ENCODE measurements around the gene PDZD4. TPM values are rescaled to one million over a fixed set of nuclear protein-coding genes. Genes with fewer than 3 reads are reported as not detected.

The PDZD4 gene
- total RNA-seq, 3 donors from 2014 or later (not counting 1 experiment from before 2014, with no cell fraction given): 101 to 177 (median 157) TPM

DNA sequence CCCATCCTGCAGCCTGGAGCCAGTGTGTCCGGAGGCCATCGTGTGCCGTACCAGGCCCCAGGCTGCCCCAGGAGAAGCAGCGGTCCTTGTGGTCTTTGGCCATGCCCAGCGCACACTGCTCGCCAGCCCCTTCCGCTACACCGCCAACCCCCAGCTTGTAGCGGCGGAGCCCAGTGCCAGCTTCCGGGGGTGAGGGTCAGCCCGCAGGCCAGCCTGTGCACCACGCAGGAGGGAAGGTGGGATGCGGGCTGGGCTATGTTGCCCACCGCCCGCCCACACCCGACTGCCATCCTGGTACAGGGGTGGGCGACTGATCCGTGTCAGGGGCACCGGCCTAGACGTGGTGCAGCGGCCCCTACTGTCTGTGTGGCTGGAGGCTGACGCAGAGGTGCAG is 57.1 kb downstream of the PDZD4 start:
- Histone ChIP-seq H3K27ac (ENCODE audit: low read length) (no peak overlapping the region), H3K27me3 (ENCODE audit: control insufficient read depth, insufficient read depth, low read length) (no peaks in the 10 kb centered on the region), H3K4me1 (ENCODE audit: control insufficient read depth, insufficient read depth, low read length) (peaks cover under 1% of the 10 kb centered on the region), H3K36me3 (ENCODE audit: control insufficient read depth, insufficient read depth, low read length) (no peaks in the 10 kb centered on the region), H3K4me3 (ENCODE audit: low read length) (no peak overlapping the region), H3K9me3 (ENCODE audit: control insufficient read depth, insufficient read depth, low read length) (no peaks in the 10 kb centered on the region)
- ATAC-seq (no peak), DNase-seq (no peak)
- H3K27ac Mint-ChIP-seq: no peak overlapping the region
- no peaks in the 10 kb centered on the region for H3K9me3 Mint-ChIP-seq
- peaks cover 0 to 1% of the 10 kb centered on the region in 2 donors for H3K4me1 Mint-ChIP-seq
- WGBS (ENCODE audit: insufficient coverage): 92% methylated on average over 23 of the region's 23 CpGs
- no peaks in the 10 kb centered on the region for H3K27me3 Mint-ChIP-seq (ENCODE audit: low read depth in 2 of 2)
- TF ChIP-seq, protein P1, sequence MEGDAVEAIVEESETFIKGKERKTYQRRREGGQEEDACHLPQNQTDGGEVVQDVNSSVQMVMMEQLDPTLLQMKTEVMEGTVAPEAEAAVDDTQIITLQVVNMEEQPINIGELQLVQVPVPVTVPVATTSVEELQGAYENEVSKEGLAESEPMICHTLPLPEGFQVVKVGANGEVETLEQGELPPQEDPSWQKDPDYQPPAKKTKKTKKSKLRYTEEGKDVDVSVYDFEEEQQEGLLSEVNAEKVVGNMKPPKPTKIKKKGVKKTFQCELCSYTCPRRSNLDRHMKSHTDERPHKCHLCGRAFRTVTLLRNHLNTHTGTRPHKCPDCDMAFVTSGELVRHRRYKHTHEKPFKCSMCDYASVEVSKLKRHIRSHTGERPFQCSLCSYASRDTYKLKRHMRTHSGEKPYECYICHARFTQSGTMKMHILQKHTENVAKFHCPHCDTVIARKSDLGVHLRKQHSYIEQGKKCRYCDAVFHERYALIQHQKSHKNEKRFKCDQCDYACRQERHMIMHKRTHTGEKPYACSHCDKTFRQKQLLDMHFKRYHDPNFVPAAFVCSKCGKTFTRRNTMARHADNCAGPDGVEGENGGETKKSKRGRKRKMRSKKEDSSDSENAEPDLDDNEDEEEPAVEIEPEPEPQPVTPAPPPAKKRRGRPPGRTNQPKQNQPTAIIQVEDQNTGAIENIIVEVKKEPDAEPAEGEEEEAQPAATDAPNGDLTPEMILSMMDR (IDR thresholded peaks at IDR 0.05): no peak
- no peak overlapping the region for H3K4me3 Mint-ChIP-seq
- intact Hi-C loops (cut with micrococcal nuclease): no loop called here
- H3K36me3 Mint-ChIP-seq: no peaks in the 10 kb centered on the region

DNA sequence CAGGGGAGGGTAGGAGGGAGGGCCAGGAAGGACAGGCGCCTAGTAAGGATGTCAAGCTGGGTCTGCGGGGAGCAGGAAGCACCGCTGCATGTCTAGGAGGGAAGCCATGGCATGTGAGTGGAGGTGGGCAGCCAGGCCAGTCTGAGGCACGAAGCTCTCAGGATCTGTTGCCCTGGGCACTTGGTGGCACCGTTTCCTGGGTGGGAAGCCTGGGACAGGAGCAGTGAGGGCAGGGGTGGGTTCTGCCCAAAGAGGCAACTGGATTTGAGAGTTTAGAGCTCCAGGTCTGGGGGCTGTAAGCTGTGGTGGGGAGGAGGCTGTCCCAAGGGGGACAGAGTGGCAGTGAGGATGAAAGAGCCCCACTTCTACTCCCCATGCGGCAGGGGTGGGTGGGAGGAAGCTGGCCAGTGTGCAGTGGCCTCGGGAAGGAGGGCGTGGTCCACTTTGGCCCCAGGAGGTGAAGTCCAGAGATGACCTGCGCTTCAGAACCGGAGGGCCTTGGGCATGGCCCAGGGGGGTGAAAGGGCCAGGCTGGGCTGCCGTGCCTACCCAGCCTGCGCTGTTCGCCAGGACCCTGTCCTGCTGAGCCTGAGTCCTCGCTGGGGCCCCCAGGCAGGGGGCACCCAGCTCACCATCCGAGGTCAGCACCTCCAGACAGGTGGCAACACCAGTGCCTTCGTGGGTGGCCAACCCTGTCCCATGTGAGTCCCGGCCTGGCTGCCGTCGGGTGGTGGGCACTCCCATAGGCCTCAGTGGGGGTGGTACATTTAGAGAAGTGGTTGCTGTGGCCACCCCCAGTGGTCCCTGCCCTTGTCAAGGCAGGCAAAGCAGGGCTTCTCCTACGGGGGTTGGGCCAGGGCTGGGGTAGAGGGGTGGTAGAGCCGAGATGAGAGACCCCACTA is 57.8 kb downstream of the PDZD4 start:
- H3K27ac Mint-ChIP-seq: no peak overlapping the region
- TF ChIP-seq, protein P1 (IDR thresholded peaks at IDR 0.05): no peak
- DNase-seq (no peak), ATAC-seq (no peak)
- Histone ChIP-seq H3K4me3 (ENCODE audit: low read length) (no peak overlapping the region), H3K36me3 (ENCODE audit: control insufficient read depth, insufficient read depth, low read length) (no peaks in the 10 kb centered on the region), H3K27me3 (ENCODE audit: control insufficient read depth, insufficient read depth, low read length) (no peaks in the 10 kb centered on the region), H3K4me1 (ENCODE audit: control insufficient read depth, insufficient read depth, low read length) (peaks cover 6% of the 10 kb centered on the region), H3K9me3 (ENCODE audit: control insufficient read depth, insufficient read depth, low read length) (no peaks in the 10 kb centered on the region), H3K27ac (ENCODE audit: low read length) (no peak overlapping the region)
- no peaks in the 10 kb centered on the region for H3K36me3 Mint-ChIP-seq
- 77% methylated on average over 17 of the region's 21 CpGs for WGBS (ENCODE audit: insufficient coverage)
- peaks cover 0 to 5% of the 10 kb centered on the region in 2 donors for H3K4me1 Mint-ChIP-seq
- no peaks in the 10 kb centered on the region for H3K27me3 Mint-ChIP-seq (ENCODE audit: low read depth in 2 of 2)
- no peaks in the 10 kb centered on the region for H3K9me3 Mint-ChIP-seq
- no peak overlapping the region for H3K4me3 Mint-ChIP-seq
- intact Hi-C loops (cut with micrococcal nuclease): no loop called here

DNA sequence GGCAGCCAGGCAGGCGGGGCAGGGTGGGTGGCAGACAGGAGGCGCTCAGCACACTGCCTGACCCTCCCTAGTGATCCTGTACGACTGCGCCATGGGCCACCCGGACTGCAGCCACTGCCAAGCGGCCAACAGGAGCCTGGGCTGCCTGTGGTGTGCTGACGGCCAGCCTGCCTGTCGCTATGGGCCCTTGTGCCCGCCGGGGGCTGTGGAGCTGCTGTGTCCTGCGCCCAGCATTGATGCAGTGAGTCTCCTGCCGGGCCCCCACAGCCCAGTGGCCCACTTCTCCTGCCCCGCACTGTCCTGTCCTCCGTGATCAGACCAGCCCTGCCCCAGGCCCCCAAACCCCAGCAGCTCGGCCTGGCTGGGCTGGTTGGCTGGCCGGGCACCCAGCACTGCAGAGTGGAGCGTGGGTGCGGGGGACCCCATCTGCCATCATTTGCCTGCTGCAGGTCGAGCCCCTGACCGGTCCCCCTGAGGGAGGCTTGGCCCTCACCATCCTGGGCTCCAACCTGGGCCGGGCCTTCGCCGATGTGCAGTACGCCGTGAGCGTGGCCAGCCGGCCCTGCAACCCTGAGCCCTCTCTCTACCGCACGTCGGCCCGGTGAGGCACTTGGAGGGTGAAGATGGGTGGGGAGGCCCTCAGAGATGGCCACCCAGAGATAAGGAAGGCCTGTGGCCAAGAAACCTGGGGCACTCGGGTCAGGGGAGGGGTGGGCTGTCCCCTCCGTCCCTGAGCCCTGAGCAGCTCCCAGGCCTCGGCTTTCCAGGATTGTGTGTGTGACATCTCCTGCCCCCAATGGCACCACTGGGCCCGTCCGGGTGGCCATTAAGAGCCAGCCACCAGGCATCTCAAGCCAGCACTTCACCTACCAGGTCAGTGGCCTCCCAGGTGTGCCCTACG is 58.7 kb downstream of the PDZD4 start:
- WGBS (ENCODE audit: insufficient coverage): 89% methylated on average over 37 of the region's 37 CpGs
- Mint-ChIP-seq H3K9me3 (no peaks in the 10 kb centered on the region), H3K4me3 (no peak overlapping the region), H3K4me1 (peaks cover 0 to 8% of the 10 kb centered on the region in 2 donors), H3K27me3 (ENCODE audit: low read depth in 2 of 2) (no peaks in the 10 kb centered on the region), H3K27ac (no peak overlapping the region), H3K36me3 (no peaks in the 10 kb centered on the region)
- Histone ChIP-seq H3K27ac (ENCODE audit: low read length) (no peak overlapping the region), H3K4me1 (ENCODE audit: control insufficient read depth, insufficient read depth, low read length) (peaks cover 6% of the 10 kb centered on the region), H3K4me3 (ENCODE audit: low read length) (no peak overlapping the region), H3K9me3 (ENCODE audit: control insufficient read depth, insufficient read depth, low read length) (no peaks in the 10 kb centered on the region), H3K36me3 (ENCODE audit: control insufficient read depth, insufficient read depth, low read length) (no peaks in the 10 kb centered on the region), H3K27me3 (ENCODE audit: control insufficient read depth, insufficient read depth, low read length) (no peaks in the 10 kb centered on the region)
- intact Hi-C loops (cut with micrococcal nuclease): no loop called here
- TF ChIP-seq, protein P1 (IDR thresholded peaks at IDR 0.05): no peak
- DNase-seq (no peak), ATAC-seq (no peak)
